H9 (cell line): ENCODE data around the gene INPP5A. TPM values are rescaled to one million over a fixed set of nuclear protein-coding genes. Genes with fewer than 3 reads are reported as not detected.

ENCODE experiments used
- DNase-seq: peaks from one replicate; pipeline ENCODE4 v3.0.0-alpha.2; 2017
- H2AFZ ChIP-seq: one replicate; pipeline ENCODE4 v1.6.1; 2013; ENCODE audit warnings: mild to moderate bottlenecking, low read length, control low read depth, moderate library complexity
- H2AK5ac ChIP-seq: 2 replicates; pipeline ENCODE4 v1.6.1; 2013; ENCODE audit warnings: low read length, control low read depth, mixed read lengths; ENCODE audit not compliant: insufficient read length
- H2BK120ac ChIP-seq: one replicate; pipeline ENCODE4 v1.6.1; 2013; ENCODE audit warnings: low read depth, mild to moderate bottlenecking, low read length, control low read depth, inconsistent platforms; ENCODE audit not compliant: poor library complexity, severe bottlenecking
- H2BK12ac ChIP-seq: 2 replicates; pipeline ENCODE4 v1.6.1; 2013; ENCODE audit warnings: low read length, control low read depth, mixed read lengths, low read depth; ENCODE audit not compliant: insufficient read length
- H2BK15ac ChIP-seq: 2 replicates; pipeline ENCODE4 v1.6.1; 2013; ENCODE audit warnings: low read depth, low read length, control low read depth
- H2BK20ac ChIP-seq: one replicate; pipeline ENCODE4 v1.6.1; 2013; ENCODE audit warnings: low read depth, mild to moderate bottlenecking, low read length, control low read depth, inconsistent platforms; ENCODE audit not compliant: poor library complexity, severe bottlenecking
- H2BK5ac ChIP-seq: 2 replicates; pipeline ENCODE4 v1.6.1; 2013; ENCODE audit warnings: low read length, control low read depth, mixed read lengths; ENCODE audit not compliant: insufficient read length
- H3K14ac ChIP-seq: 2 replicates; pipeline ENCODE4 v1.6.1; 2013; ENCODE audit warnings: low read length, control low read depth; ENCODE audit not compliant: insufficient read depth
- H3K18ac ChIP-seq: 2 replicates; pipeline ENCODE4 v1.6.1; 2013; ENCODE audit warnings: low read depth, mild to moderate bottlenecking, mixed read lengths, low read length, control low read depth; ENCODE audit not compliant: insufficient read length
- H3K23ac ChIP-seq: 2 replicates; pipeline ENCODE4 v1.6.1; 2013; ENCODE audit warnings: low read length, control low read depth, mixed read lengths, low read depth; ENCODE audit not compliant: insufficient read length
- H3K23me2 ChIP-seq: 2 replicates; pipeline ENCODE4 v1.6.1; 2013; ENCODE audit warnings: low read depth, mild to moderate bottlenecking, mixed read lengths, low read length, control low read depth; ENCODE audit not compliant: insufficient read length, poor library complexity, severe bottlenecking
- H3K27ac ChIP-seq: 2 replicates; pipeline ENCODE4 v1.5.1; 2013; ENCODE audit warnings: low read length, control low read depth, mixed read lengths, low read depth; ENCODE audit not compliant: insufficient read length
- H3K27me3 ChIP-seq: 2 replicates; pipeline ENCODE4 v1.6.1; 2013; ENCODE audit warnings: low read length, control low read depth, inconsistent platforms; ENCODE audit not compliant: insufficient read depth
- H3K4ac ChIP-seq: 2 replicates; pipeline ENCODE4 v1.6.1; 2013; ENCODE audit warnings: low read depth, mild to moderate bottlenecking, control low read depth, inconsistent platforms, low read length, moderate library complexity
- H3K4me1 ChIP-seq: 2 replicates; pipeline ENCODE4 v1.6.1; 2013; ENCODE audit warnings: low read length, control low read depth, inconsistent platforms; ENCODE audit not compliant: insufficient read depth
- H3K4me2 ChIP-seq: 2 replicates; pipeline ENCODE4 v1.6.1; 2013; ENCODE audit warnings: low read length, control low read depth, mixed read lengths; ENCODE audit not compliant: insufficient read length, insufficient read depth
- H3K56ac ChIP-seq: 2 replicates; pipeline ENCODE4 v1.6.1; 2013; ENCODE audit warnings: low read depth, mild to moderate bottlenecking, mixed read lengths, low read length, control low read depth; ENCODE audit not compliant: insufficient read length
- H3K79me1 ChIP-seq: 2 replicates; pipeline ENCODE4 v1.6.1; 2013; ENCODE audit warnings: low read depth, mild to moderate bottlenecking, moderate library complexity, low read length, control low read depth, inconsistent platforms; ENCODE audit not compliant: insufficient read depth, poor library complexity, severe bottlenecking
- H3K79me2 ChIP-seq: 2 replicates; pipeline ENCODE4 v1.6.1; 2013; ENCODE audit warnings: low read length, control low read depth, inconsistent platforms; ENCODE audit not compliant: insufficient read depth
- H3K9ac ChIP-seq: 2 replicates; pipeline ENCODE4 v1.6.1; 2013; ENCODE audit warnings: low read length, control low read depth, mixed read lengths; ENCODE audit not compliant: insufficient read length; ENCODE audit errors: extremely low read depth
- H3K9me3 ChIP-seq: one replicate; pipeline ENCODE4 v1.6.1; 2013; ENCODE audit warnings: low read depth, low read length, inconsistent platforms; ENCODE audit not compliant: control insufficient read depth
- H3T11ph ChIP-seq: one replicate; pipeline ENCODE4 v1.6.1; 2013; ENCODE audit warnings: mild to moderate bottlenecking, low read length, control low read depth, inconsistent platforms
- H4K20me1 ChIP-seq: one replicate; pipeline ENCODE4 v1.6.1; 2013; ENCODE audit not compliant: control insufficient read depth, insufficient read length, insufficient read depth
- H4K5ac ChIP-seq: 2 replicates; pipeline ENCODE4 v1.6.1; 2013; ENCODE audit warnings: low read depth, mild to moderate bottlenecking, mixed read lengths, low read length, control low read depth; ENCODE audit not compliant: insufficient read length
- H4K8ac ChIP-seq: replicated peaks from 2 replicates; pipeline ENCODE4 v1.6.1; 2013; ENCODE audit warnings: low read length, control low read depth, mixed read lengths, low read depth; ENCODE audit not compliant: insufficient read length
- H4K91ac ChIP-seq: 2 replicates; pipeline ENCODE4 v1.6.1; 2013; ENCODE audit warnings: low read depth, mild to moderate bottlenecking, moderate library complexity, mixed read lengths, low read length, control low read depth; ENCODE audit not compliant: insufficient read length
- H3K27ac Mint-ChIP-seq, 3 experiments: 2 replicates in 2 of 3; 3 replicates in 1 of 3; pipeline ENCODE4 v1.8.0; 2020 to 2021; ENCODE audit warnings: mixed read lengths in 3 of 3, mild to moderate bottlenecking in 1 of 3, moderate library complexity in 1 of 3
- H3K27me3 Mint-ChIP-seq: 2 replicates; pipeline ENCODE4 v1.8.0; 2021; ENCODE audit warnings: low read depth, mild to moderate bottlenecking, moderate library complexity, mixed read lengths
- H3K36me3 Mint-ChIP-seq, 3 experiments: 2 replicates in 2 of 3; 3 replicates in 1 of 3; pipeline ENCODE4 v1.8.0; 2020 to 2021; ENCODE audit warnings: low read depth in 3 of 3, mixed read lengths in 3 of 3; ENCODE audit not compliant: insufficient read depth in 1 of 3
- H3K4me1 Mint-ChIP-seq, 2 experiments: 2 replicates each; pipeline ENCODE4 v1.8.0; 2020; ENCODE audit warnings: mixed read lengths in 2 of 2
- H3K4me3 Mint-ChIP-seq, 2 experiments: 2 replicates in 1 of 2; 3 replicates in 1 of 2; pipeline ENCODE4 v1.8.0; 2020 to 2021; ENCODE audit warnings: mild to moderate bottlenecking in 2 of 2, mixed read lengths in 2 of 2, moderate library complexity in 1 of 2
- H3K9me3 Mint-ChIP-seq, 2 experiments: 2 replicates in 1 of 2; 3 replicates in 1 of 2; pipeline ENCODE4 v1.8.0; 2020; ENCODE audit warnings: mild to moderate bottlenecking in 2 of 2, mixed read lengths in 2 of 2, moderate library complexity in 1 of 2
- CTCF ChIP-seq: fragments of 200-600 bp; sonication (generic); conservative IDR thresholded peaks from 3 replicates; pipeline ENCODE4 v1.8.0; 2021; ENCODE audit warnings: antibody characterized with exemption, mild to moderate bottlenecking
- WGBS: extraction: QIAGEN DNeasy Blood & Tissue Kit; methylation state at CpG from one replicate; pipeline ENCODE4 v1.1.7; 2013; ENCODE audit warnings: missing lambda C conversion rate, low lambda C conversion rate, mixed read lengths; ENCODE audit not compliant: insufficient read length; ENCODE audit errors: extremely low coverage; 5-methylcytosine and 5-hydroxymethylcytosine counted together
- total RNA-seq: library from RNA; stranded (reverse); gene quantifications from 2 replicates; pipeline ENCODE4 v1.2.1, GENCODE V29; 2021

INPP5A gene
- total RNA-seq, 1 experiment from 2014 or later, result 17.7 TPM

GRCh38 chr10:132519382-132520176 lies 18.0 kb upstream of the INPP5A start:
- H3K27ac ChIP-seq, result no peak overlapping the region
- H3K4me2 ChIP-seq, result peak overlapping the region; percentile 59
- no peaks in the 10 kb centered on the region; the same call in 1 of the 2 replicates for H3K27me3 ChIP-seq
- Mint-ChIP-seq H3K36me3 (no peaks in the 10 kb centered on the region), H3K4me1 (peaks cover 30 to 33% of the 10 kb centered on the region in 2 experiments), H3K9me3 (no peaks in the 10 kb centered on the region; a peak in 1 of 5 replicates), H3K27me3 (peaks cover 57% of the 10 kb centered on the region), H3K4me3 (peak overlapping the region; percentile 70 to 88), H3K27ac (no peak overlapping the region)
- no peak overlapping the region for H2AFZ ChIP-seq
- peaks cover 4% of the 10 kb centered on the region; the same call in 1 of the 2 replicates for H3K4me1 ChIP-seq
- no peak overlapping the region for H4K91ac ChIP-seq
- no peak overlapping the region for H2BK15ac ChIP-seq
- H2BK12ac ChIP-seq, result no peak overlapping the region
- TF ChIP-seq CTCF, result no peak
- no peak overlapping the region for H3K18ac ChIP-seq
- no peak overlapping the region for H3K23ac ChIP-seq
- no peak for DNase-seq
- no peak overlapping the region for H4K5ac ChIP-seq
- H2BK5ac ChIP-seq, result no peak overlapping the region
- no peak overlapping the region for H3K9ac ChIP-seq
- no peaks in the 10 kb centered on the region for H3K79me1 ChIP-seq
- no peak overlapping the region; the same call in 1 of the 2 replicates for H3K14ac ChIP-seq
- no peaks in the 10 kb centered on the region for H4K20me1 ChIP-seq
- no peaks in the 10 kb centered on the region for H3K9me3 ChIP-seq
- no peaks in the 10 kb centered on the region for H3K79me2 ChIP-seq
- WGBS, result no CpG with 5 or more reads among the region's 30 CpGs
- H3K4ac ChIP-seq, result no peak overlapping the region
- H3K23me2 ChIP-seq, result peaks cover 14% of the 10 kb centered on the region
- no peak overlapping the region for H3T11ph ChIP-seq
- no peak overlapping the region for H2AK5ac ChIP-seq
- H2BK120ac ChIP-seq, result no peak overlapping the region
- H3K56ac ChIP-seq, result no peak overlapping the region
- H4K8ac ChIP-seq, result no peak overlapping the region
- no peak overlapping the region for H2BK20ac ChIP-seq
